Amniotic epithelial cell (primary cell): Measurements from ENCODE around the gene WNK2.

Experiments used
- DNase-seq: peaks from one replicate; pipeline ENCODE4 v3.0.0-alpha.2; 2010; ENCODE audit warnings: low read depth

Gene WNK2

DNA sequence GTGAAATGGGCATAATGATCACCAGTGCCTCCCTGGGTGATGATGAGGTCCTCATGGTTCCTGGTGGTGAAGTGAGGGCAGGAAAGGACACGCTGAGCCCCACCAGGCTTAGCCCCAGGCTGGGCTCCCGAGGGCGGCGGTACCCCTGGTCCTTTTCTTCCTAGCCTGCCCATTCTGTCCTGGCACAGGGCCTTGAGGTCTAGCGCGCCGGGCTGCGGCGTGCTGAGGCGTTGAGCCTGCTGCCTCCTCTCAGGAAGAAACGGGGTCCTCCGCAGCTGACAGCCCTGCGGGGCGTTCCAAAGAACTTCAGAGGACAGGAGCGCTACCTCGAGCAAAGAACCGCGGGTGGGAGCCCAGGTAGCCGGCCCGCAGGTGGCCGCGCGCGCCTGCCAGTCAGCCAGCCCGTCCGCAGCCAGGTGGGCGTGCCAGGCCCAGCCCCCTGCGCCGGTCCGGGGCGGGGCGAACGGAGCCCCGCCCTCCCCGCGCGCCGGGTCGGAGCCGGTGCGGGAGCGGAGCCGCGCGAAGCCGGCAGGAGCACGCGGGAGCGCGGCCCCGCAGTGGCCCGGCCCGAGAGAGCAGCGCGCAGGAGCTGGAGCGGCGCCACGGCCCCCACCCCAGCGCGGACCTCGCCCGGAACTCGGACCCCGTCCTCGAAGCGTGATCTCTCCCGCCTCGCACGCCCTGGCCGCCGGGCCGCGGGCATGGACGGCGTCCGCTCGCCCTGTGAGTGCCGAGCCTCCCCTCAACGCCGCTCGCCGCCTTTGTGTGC lies at the start of gene WNK2:
TSS of gene WNK2 (plus strand) at position 477 of the 769 bp plus-strand sequence. CDS start 791 bp downstream, outside the sequence.
- no peak for DNase-seq

DNA sequence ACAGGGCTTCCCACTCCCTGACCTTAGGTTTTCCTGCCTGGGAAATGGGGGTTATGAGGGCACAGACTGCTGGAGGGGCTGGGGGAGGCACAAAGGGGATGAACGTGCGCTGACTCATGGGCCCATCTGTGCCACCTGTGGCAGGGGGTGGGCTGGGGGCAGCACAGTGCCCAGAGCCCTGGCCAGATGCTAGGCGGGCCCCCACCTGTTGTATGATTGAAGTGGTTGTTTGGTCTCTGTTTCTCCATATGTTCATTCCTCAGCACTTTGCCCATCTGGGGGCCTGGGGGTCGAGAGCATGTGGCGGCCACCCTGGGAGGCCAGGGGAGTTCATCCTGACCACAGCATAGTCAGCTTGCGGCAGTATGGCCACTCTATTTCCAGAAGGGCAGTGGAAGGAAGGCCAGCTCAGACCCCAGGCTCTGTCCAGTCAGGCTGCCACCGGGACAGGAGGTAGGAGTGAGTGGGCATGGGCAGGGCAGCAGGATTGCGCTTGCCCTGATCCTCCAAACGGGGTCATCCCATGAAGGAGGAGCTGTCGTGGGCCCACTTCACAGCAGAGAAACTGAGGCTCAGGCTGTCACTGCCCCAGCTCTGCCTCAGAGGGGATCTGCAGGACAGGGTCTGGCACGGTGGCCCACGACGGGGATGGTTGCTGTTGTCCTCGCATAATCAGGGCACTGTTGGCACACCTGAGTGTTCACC lies 49.0 kb upstream of the WNK2 start:
- no peak for DNase-seq

DNA sequence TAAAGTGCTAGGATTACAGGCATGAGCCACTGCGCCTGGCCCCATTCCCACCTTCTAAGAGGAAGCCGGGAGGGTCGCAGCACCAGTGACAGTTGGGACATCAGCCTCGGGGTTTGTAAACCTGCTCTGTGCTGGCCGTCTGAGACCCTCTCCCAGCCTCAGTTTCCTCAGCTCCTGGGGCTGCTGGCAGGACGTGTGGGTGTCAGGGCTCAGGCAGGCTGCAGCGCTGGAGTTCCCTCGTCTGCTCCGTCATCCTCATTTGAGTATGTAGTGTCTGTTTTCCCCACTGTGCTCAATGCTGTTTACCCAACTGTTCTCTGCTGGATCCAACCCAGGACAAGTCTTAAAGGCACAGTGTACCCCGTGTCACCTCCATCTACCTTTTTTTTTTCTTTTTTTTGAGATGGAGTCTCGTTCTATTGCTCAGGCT lies 47.9 kb upstream of the WNK2 start:
- peak; percentile 33 for DNase-seq

DNA sequence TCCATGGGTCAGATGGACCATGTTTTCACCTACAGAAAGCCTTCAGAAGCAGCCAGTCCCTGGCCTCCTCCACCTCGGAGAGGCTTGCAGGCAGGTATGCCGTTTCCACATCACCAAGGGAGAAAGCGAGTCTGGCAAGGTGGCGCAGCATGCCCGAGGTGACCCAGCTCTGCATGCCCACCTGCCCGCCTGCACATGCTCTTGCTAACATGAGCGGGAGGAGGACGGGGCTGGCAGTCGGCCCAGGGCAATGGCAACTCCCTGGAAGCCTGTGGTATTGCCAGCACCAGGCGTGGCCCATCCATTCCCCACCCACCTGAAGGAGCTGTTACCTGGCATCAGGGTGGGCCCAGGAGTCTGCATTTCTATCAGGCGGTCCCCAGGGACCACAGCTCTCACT lies 46.6 kb upstream of the WNK2 start:
- DNase-seq, result no peak

- DNase-seq, result no peak
These were observed 45.7 kb upstream of the WNK2 start for GRCh38 chr9:93138171-93138764.

- DNase-seq, result no peak
These were observed 44.4 kb upstream of the WNK2 start for GRCh38 chr9:93139365-93140182.

DNA sequence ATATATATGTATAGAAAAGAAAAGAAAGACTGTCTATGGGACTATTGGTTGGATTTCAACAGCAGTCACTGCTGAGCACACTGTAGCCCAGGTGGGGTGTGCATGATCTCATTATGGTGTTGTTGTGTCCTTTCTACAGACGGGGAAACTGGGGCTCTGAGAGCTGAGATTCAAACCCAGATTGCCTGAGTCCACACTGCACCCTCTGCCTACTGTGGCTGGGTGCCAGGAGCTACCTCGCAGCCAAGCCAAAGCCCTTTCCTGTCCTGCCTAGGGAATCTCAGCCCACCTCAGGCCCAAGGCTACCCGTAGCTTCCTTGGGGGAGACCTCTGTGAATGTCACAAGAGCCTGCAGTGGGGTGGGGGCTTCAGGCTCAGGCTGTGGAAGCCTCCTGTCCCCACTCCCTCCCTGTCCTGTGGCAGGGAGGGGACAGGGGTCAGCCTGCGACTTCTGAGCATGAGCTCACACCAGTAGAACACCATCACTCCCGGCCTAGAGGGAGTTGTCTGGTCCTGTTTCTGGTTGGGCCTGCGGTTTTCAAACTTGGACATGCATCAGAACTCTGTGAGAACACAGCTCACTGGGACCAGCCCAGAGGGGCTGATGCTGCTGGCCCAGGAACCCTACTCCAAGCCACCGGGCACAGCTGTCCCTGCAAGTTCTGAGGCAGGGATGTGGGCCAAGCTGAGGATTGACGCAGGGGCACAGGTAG lies 42.0 kb upstream of the WNK2 start:
- DNase-seq, result no peak

GRCh38 chr9:93143830-93144530 lies 40.0 kb upstream of the WNK2 start:
- DNase-seq, result no peak

- DNase-seq, result peak; percentile 21
These were observed 37.2 kb upstream of the WNK2 start for GRCh38 chr9:93146696-93147095.

DNA sequence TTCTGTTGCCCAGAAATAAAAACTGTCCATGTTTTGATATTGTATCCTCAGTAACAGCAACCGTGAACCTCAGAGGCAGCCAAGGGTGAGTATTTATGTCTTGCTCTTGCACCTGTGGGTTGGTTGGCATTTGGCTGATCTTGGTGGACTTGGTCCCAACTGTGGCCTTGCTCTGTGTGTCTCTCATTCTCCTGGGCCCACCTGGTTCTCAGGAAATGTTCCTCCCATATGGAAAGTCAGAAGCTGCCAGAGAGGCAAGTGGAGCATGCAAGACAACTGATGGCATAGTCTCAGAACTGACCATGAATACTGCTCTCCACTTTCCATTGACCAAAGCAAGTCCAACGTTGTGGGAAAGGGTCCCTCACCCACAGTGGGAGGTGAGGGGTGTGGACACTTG lies 36.3 kb upstream of the WNK2 start:
- DNase-seq, result no peak

GRCh38 chr9:93148721-93149120 lies 35.2 kb upstream of the WNK2 start:
- DNase-seq, result no peak

- no peak for DNase-seq
These were observed 34.6 kb upstream of the WNK2 start for GRCh38 chr9:93149361-93149760.

GRCh38 chr9:93151097-93151784 lies 32.7 kb upstream of the WNK2 start:
- DNase-seq, result no peak

- no peak for DNase-seq
These were observed 29.5 kb upstream of the WNK2 start for GRCh38 chr9:93154293-93154903.

GRCh38 chr9:93155716-93156474 lies 28.0 kb upstream of the WNK2 start:
- DNase-seq, result no peak

DNA sequence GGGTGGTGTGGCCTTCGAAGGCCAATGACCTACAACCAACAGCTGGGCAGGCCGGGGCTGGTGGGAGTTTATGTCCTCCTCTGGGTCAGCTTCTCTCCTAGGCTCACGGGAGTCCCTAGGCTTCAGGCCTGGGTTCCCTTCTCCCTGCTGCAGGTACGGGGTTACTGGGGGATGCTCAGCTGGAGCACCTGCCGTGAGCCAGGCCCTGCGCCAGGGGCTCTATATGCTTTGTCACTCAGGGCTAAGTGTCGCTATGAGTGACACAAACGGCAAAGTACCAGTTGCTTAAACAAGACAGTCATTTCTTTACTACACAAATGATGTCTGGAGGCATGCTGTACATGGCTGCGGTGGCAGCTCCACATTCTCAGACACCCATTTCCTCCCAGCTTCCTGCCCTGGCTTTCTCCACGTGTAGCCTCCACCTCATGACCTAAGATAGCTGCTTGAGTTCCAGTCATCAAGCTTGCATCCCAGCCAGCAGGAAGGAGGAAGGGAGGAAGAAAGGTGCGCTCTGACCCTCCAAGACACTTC lies 27.4 kb upstream of the WNK2 start:
- no peak for DNase-seq

GRCh38 chr9:93159601-93160471 lies 24.1 kb upstream of the WNK2 start:
- peak; percentile 60 for DNase-seq
